ENCODE results near the gene BPIFB2. TPM values are rescaled to one million over a fixed set of nuclear protein-coding genes. Genes with fewer than 3 reads are reported as not detected.

Gene BPIFB2
- polyA plus RNA-seq, 1 experiment: not detected

- TF ChIP-seq CTCF (IDR thresholded peaks at IDR 0.05; ENCODE audit: insufficient read depth, low read depth, low read length): no peak
- Histone ChIP-seq H3K27me3 (ENCODE audit: control insufficient read depth, insufficient read depth, low read length) (0 out of 2 replicates have a peak, but pooled peaks cover 3% of the 10 kb centered on the region), H3K4me3 (ENCODE audit: low read depth, low read length) (no peak overlapping the region), H3K36me3 (ENCODE audit: control insufficient read depth, insufficient read depth, low read length) (no peaks in the 10 kb centered on the region)
- no peak for DNase-seq (ENCODE audit: low read depth)
- ChIA-PET CTCF (interaction anchor here (0.7 kb wide), 1 partner anchor 198 kb away, joined by 4 read pairs; no protein-coding TSS in a partner anchor), POLR2A (no interaction called here)
These were observed 19.5 kb upstream of the BPIFB2 start for GRCh38 chr20:32988008-32988407.

- ChIA-PET POLR2A (no interaction called here), CTCF (no interaction called here)
These were observed 17.8 kb upstream of the BPIFB2 start for GRCh38 chr20:32989507-32990283.

GRCh38 chr20:32990426-32990825, 17.1 kb upstream of the BPIFB2 start:
- no peak for TF ChIP-seq CTCF (IDR thresholded peaks at IDR 0.05; ENCODE audit: insufficient read depth, low read depth, low read length)
- no peaks in the 10 kb centered on the region for H3K36me3 ChIP-seq (ENCODE audit: control insufficient read depth, insufficient read depth, low read length)
- no peak for DNase-seq (ENCODE audit: low read depth)
- H3K27me3 ChIP-seq (ENCODE audit: control insufficient read depth, insufficient read depth, low read length): 0 out of 2 replicates have a peak, but pooled peaks cover 1% of the 10 kb centered on the region
- ChIA-PET CTCF (no interaction called here), POLR2A (no interaction called here)
- H3K4me3 ChIP-seq (ENCODE audit: low read depth, low read length): no peak overlapping the region

More at GRCh38 chr20:32989507-32990283, 17.8 kb upstream of the BPIFB2 start:
- TF ChIP-seq CTCF (IDR thresholded peaks at IDR 0.05; ENCODE audit: insufficient read depth, low read depth, low read length): no peak
- Histone ChIP-seq H3K27me3 (ENCODE audit: control insufficient read depth, insufficient read depth, low read length) (0 out of 2 replicates have a peak, but pooled peaks cover 3% of the 10 kb centered on the region), H3K36me3 (ENCODE audit: control insufficient read depth, insufficient read depth, low read length) (no peaks in the 10 kb centered on the region), H3K4me3 (ENCODE audit: low read depth, low read length) (no peak overlapping the region)
- no peak for DNase-seq (ENCODE audit: low read depth)

- no peaks in the 10 kb centered on the region for H3K36me3 ChIP-seq (ENCODE audit: control insufficient read depth, insufficient read depth, low read length)
- DNase-seq (ENCODE audit: low read depth): no peak
- ChIA-PET CTCF (no interaction called here), POLR2A (no interaction called here)
- TF ChIP-seq CTCF (IDR thresholded peaks at IDR 0.05; ENCODE audit: insufficient read depth, low read depth, low read length): no peak
- H3K4me3 ChIP-seq (ENCODE audit: low read depth, low read length): no peak overlapping the region
- 0 out of 2 replicates have a peak, but pooled peaks cover 1% of the 10 kb centered on the region for H3K27me3 ChIP-seq (ENCODE audit: control insufficient read depth, insufficient read depth, low read length)
These were observed 16.1 kb upstream of the BPIFB2 start for GRCh38 chr20:32991383-32991782.

- no peak overlapping the region for H3K4me3 ChIP-seq (ENCODE audit: low read depth, low read length)
- DNase-seq (ENCODE audit: low read depth): no peak
- no peaks in the 10 kb centered on the region for H3K36me3 ChIP-seq (ENCODE audit: control insufficient read depth, insufficient read depth, low read length)
- POLR2A ChIA-PET: no interaction called here
- CTCF ChIA-PET: no interaction called here
- no peak for TF ChIP-seq CTCF (IDR thresholded peaks at IDR 0.05; ENCODE audit: insufficient read depth, low read depth, low read length)
- H3K27me3 ChIP-seq (ENCODE audit: control insufficient read depth, insufficient read depth, low read length): 0 out of 2 replicates have a peak, but pooled peaks cover 1% of the 10 kb centered on the region
These were observed 15.5 kb upstream of the BPIFB2 start for GRCh38 chr20:32991792-32992641.

All from BJ (cell line).